Measurements from ENCODE around the gene SLC39A9. TPM values are rescaled to one million over a fixed set of nuclear protein-coding genes. Genes with fewer than 3 reads are reported as not detected.

The SLC39A9 gene
- 35.6 to 50.2 TPM (median 40.4 TPM) in 5 replicates for total RNA-seq (2022; extraction: Qiagen RNA extraction)

DNA sequence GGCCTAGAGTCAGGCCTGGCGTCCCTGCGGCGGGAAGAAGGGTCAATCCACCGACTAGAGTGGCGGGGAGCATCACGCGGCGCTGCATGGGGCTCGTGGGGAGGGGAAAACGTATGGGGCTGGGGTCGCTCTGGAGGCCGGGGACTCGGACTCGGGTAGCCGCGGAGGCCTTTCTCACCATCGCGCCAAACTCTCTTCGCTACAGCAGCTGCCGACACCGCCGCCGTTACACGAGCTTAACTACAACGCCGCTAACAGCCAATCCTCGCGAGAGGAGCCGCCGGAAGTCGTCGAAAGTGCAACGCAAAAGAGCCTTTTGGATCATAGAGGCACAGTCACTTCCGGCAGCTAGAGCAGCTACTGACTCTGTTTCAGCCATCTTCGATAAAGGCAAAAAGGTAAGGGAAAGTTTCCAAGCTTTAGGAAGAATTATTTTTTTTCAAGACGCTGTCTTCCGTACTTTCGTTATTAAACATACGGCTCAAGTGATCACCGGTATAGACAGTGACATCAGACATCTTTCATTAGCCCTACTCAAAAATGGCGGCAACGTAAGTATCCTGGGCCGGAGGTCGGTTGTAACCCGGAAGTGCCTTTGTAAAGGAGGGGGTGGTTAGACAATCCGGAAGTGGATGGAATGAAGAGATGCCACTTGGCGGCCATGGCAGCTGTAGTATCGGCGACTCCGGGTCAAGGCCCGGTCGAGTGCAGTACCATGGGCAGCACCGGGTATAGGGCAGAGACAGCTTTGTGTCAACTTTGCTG is at the start of gene SLC39A9, which contains the start of gene ERH:
SLC39A9 (plus strand) TSS at position 640 of the 765 bp plus-strand sequence. CDS start 678 bp downstream, outside the sequence.
ERH (minus strand) TSS at position 247 of the 765 bp plus-strand sequence; CDS start at position 181, 66 bp downstream.

DNA sequence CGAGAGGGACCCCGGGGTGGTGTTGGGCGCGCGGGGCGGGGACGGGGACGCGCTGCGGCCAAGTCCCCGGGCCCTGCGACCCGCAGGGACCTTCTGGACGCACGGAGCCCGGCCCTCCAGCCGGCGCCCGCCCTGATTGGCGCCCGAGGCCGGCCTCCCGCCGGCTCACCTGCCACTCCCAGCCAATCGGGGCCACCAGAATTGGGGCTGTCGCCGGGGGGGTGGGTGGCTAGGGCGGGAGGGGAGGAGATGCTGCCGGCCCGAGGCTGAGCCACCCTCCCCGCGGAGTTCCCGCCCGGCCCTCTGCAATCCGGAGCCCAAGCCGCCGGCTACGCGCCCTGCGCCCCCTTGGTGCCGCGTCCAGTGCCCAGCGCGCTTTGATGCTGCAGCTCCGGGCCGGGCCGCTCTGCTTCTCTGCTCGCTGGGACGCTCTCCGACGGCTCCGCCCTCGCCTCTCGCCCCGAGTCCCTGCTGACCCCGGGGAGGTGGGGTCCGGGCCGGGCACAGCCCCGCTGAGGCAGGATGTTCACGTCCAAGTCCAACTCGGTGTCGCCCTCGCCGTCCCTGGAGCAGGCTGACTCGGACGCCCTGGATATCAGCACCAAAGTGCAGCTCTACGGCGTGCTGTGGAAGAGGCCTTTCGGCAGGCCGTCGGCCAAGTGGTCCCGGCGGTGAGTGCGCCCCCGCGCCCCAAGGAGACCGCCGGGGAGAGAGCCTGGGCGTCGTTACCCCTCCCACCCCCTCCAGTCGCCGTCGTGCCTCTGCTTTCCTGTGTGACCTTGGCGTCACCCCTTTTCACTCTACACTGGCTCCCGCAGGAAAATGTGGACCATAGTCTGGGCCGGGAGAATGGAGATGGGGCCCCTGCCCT is 86.2 kb downstream of the SLC39A9 start, which contains the start of gene PLEKHD1:
PLEKHD1 (plus strand) TSS at position 285 of the 871 bp plus-strand sequence; CDS start at position 523, 238 bp downstream.

Other genes with a start within 250 kb of the SLC39A9 start
- 14.5 to 20.6 TPM (median 18.8 TPM) in 5 replicates for gene DCAF5, start 245.6 kb upstream of the SLC39A9 start, total RNA-seq (2022; extraction: Qiagen RNA extraction)
- 11.9 to 16.4 TPM (median 12.8 TPM) in 5 replicates for gene EXD2, start 207.2 kb upstream of the SLC39A9 start, total RNA-seq (2022; extraction: Qiagen RNA extraction)
- gene GALNT16, start 138.5 kb upstream of the SLC39A9 start, total RNA-seq (2022; extraction: Qiagen RNA extraction), result 2.2 to 4.1 TPM (median 3.3 TPM) in 5 replicates
- gene ERH, start 393 bp upstream of the SLC39A9 start, total RNA-seq (2022; extraction: Qiagen RNA extraction), result 303 to 347 TPM (median 338 TPM) in 5 replicates
- 0.02 to 0.07 TPM (median 0.03 TPM) in 5 replicates for gene PLEKHD1, start 86.0 kb downstream of the SLC39A9 start, total RNA-seq (2022; extraction: Qiagen RNA extraction)
- gene CCDC177, start 176.2 kb downstream of the SLC39A9 start, total RNA-seq (2022; extraction: Qiagen RNA extraction), result 0.02 to 0.06 TPM (median 0.04 TPM) in 4 of 5 replicates, not detected in the other
- gene SUSD6, start 212.9 kb downstream of the SLC39A9 start, total RNA-seq (2022; extraction: Qiagen RNA extraction), result 6.4 to 8.4 TPM (median 6.9 TPM) in 5 replicates